ENCODE data around the gene EFNA4. TPM values are rescaled to one million over a fixed set of nuclear protein-coding genes. Genes with fewer than 3 reads are reported as not detected.

The EFNA4 gene
- polyA plus RNA-seq, 1 experiment = 10.1 TPM

- CTCF ChIA-PET = interaction anchor here (1.6 to 4.6 kb wide), 3 partner anchors 13 to 47 kb away, joined by 7 to 32 read pairs (median 17); partner anchors contain the start of gene ADAM15
- Histone ChIP-seq H3K27me3 (ENCODE audit: control insufficient read depth, insufficient read depth, low read length) (peaks cover 41% of the 10 kb centered on the region), H3K27ac (ENCODE audit: low read depth, low read length) (no peak overlapping the region), H3K9me3 (ENCODE audit: control insufficient read depth, insufficient read depth, low read length) (no peaks in the 10 kb centered on the region), H3K4me3 (ENCODE audit: low read depth, low read length) (no peak overlapping the region)
- no peak for TF ChIP-seq CTCF (IDR thresholded peaks at IDR 0.05; ENCODE audit: low read depth, low read length)
- POLR2A ChIA-PET = interaction anchor here (0.7 kb wide), 1 partner anchor 1452 kb away, joined by 11 read pairs; no protein-coding TSS in a partner anchor
- DNase-seq (ENCODE audit: low read depth, low spot score) = no peak
Measured at GRCh38 chr1:155037851-155038441, 25.6 kb upstream of the EFNA4 start.

DNA sequence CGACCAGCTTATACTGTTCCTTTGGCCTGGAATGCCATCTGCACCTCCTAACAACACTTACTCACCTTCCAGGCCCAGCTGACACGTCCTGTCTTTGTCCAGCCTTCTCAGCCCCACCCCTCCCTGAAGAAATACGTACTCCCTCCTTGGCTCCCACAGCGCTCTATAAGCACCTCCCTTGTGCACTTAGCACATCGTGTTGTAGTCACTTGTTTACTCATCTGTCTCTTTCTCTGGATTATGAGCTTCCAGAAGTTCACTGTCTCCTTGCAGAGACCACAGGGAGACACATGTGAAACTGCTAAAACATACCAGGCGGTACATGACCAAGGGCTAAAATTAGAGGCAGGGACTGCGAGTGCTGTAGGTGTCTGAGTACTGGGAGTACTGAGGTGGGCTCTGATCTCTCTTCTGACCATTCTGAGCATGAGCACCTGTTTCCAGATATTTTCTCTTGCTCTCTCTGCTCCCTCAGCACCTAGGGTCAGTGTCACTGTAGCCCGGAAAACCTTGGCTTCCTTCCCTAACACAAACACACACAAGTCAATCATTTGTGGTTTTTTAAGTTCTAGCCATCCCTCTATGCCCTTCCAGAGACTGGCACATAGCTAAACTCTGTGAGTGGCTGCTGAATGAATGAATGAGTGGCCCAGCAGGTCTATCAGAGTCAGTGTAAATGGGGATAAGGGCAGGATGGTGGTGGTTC lies 24.8 kb upstream of the EFNA4 start:
- Histone ChIP-seq H3K9me3 (ENCODE audit: control insufficient read depth, insufficient read depth, low read length) (no peaks in the 10 kb centered on the region), H3K27ac (ENCODE audit: low read depth, low read length) (no peak overlapping the region), H3K27me3 (ENCODE audit: control insufficient read depth, insufficient read depth, low read length) (peaks cover 41% of the 10 kb centered on the region), H3K4me3 (ENCODE audit: low read depth, low read length) (no peak overlapping the region)
- no peak for TF ChIP-seq CTCF (IDR thresholded peaks at IDR 0.05; ENCODE audit: low read depth, low read length)
- ChIA-PET CTCF (interaction anchor here (0.9 to 4.6 kb wide), 4 partner anchors 12 to 53 kb away, joined by 3 to 32 read pairs (median 12); partner anchors contain the start of gene ADAM15), POLR2A (no interaction called here)
- DNase-seq (ENCODE audit: low read depth, low spot score) = no peak

GRCh38 chr1:155039308-155039669 lies 24.3 kb upstream of the EFNA4 start:
- Histone ChIP-seq H3K27ac (ENCODE audit: low read depth, low read length) (no peak overlapping the region), H3K27me3 (ENCODE audit: control insufficient read depth, insufficient read depth, low read length) (peaks cover 36% of the 10 kb centered on the region), H3K9me3 (ENCODE audit: control insufficient read depth, insufficient read depth, low read length) (no peaks in the 10 kb centered on the region), H3K4me3 (ENCODE audit: low read depth, low read length) (no peak overlapping the region)
- ChIA-PET POLR2A (no interaction called here), CTCF (interaction anchor here (0.9 to 4.6 kb wide), 3 partner anchors 23 to 52 kb away, joined by 3 to 32 read pairs (median 17); no protein-coding TSS in a partner anchor)
- TF ChIP-seq CTCF (IDR thresholded peaks at IDR 0.05; ENCODE audit: low read depth, low read length) = no peak
- no peak for DNase-seq (ENCODE audit: low read depth, low spot score)

GRCh38 chr1:155040358-155041093 lies 23.0 kb upstream of the EFNA4 start:
- ChIA-PET POLR2A (no interaction called here), CTCF (interaction anchor here (0.7 to 4.6 kb wide), 7 partner anchors 8 to 128 kb away, joined by 3 to 32 read pairs (median 3); no protein-coding TSS in a partner anchor)
- TF ChIP-seq CTCF (IDR thresholded peaks at IDR 0.05; ENCODE audit: low read depth, low read length) = no peak
- no peak overlapping the region for H3K4me3 ChIP-seq (ENCODE audit: low read depth, low read length)
- no peak for DNase-seq (ENCODE audit: low read depth, low spot score)
- no peak overlapping the region for H3K27ac ChIP-seq (ENCODE audit: low read depth, low read length)
- no peaks in the 10 kb centered on the region for H3K9me3 ChIP-seq (ENCODE audit: control insufficient read depth, insufficient read depth, low read length)
- peaks cover 29% of the 10 kb centered on the region for H3K27me3 ChIP-seq (ENCODE audit: control insufficient read depth, insufficient read depth, low read length)
